GM12878 (cell line): ENCODE data around the gene DNAH17. TPM values are rescaled to one million over a fixed set of nuclear protein-coding genes. Genes with fewer than 3 reads are reported as not detected.

Source experiments
- ATAC-seq: fragments of 200-7000 bp; cut with Tn5 transposase; 3 replicates; pipeline ENCODE4 v1.9.1; 2020; ENCODE audit warnings: mild to moderate bottlenecking, moderate library complexity
- BruUV-seq: library from RNA; stranded (reverse); fragments of 400-500 nt; replicated peaks from 2 replicates; lab custom pipeline; 2021; lab: Mats Ljungman, UMichigan
- CTCF ChIA-PET: fragments of 300-600 bp; sonication (Branson Sonifier 250); formaldehyde crosslinking; extraction: SDS; loops from one replicate; lab custom pipeline; 2021; ENCODE audit warnings: inconsistent platforms; lab: Yijun Ruan, JAX
- POLR2A ChIA-PET: fragments of 350-600 bp; formaldehyde crosslinking; extraction: SDS; loops from one replicate; lab custom pipeline; 2021; ENCODE audit warnings: inconsistent platforms; lab: Charles Lee
- RAD21 ChIA-PET: fragments of 300-600 bp; sonication (Branson Sonifier 250); formaldehyde crosslinking; loops from one replicate; lab custom pipeline; 2023; ENCODE audit warnings: antibody characterized with exemption; ENCODE audit not compliant: unreplicated experiment; lab: Charles Lee
- SMC1A ChIA-PET: fragments of 300-600 bp; sonication (Branson Sonifier 250); formaldehyde crosslinking; loops from one replicate; lab custom pipeline; 2023; ENCODE audit not compliant: unreplicated experiment, uncharacterized antibody; lab: Charles Lee
- DNase-seq: peaks from one replicate; pipeline ENCODE4 v3.0.0-alpha.2; 2011; ENCODE audit warnings: low read depth, low spot score
- FAIRE-seq: peaks from 3 replicates; lab custom pipeline; 2011; peaks lifted over from hg19 to GRCh38; lab: Jason Lieb, UNC
- H2AFZ ChIP-seq: 2 replicates; pipeline ENCODE4 v1.6.0; 2011; ENCODE audit warnings: low read depth, low read length, control low read depth; ENCODE audit not compliant: control insufficient read depth
- H3K27ac ChIP-seq: 2 replicates; pipeline ENCODE4 v1.5.1; 2011; ENCODE audit warnings: control low read depth; ENCODE audit not compliant: control insufficient read depth, insufficient read depth
- H3K27me3 ChIP-seq, 2 experiments: replicated peaks in 1 of 2; 2 replicates each; pipeline versions ENCODE4 v1.6.0 to v1.6.1; 2011; ENCODE audit warnings: low read length in 1 of 2; ENCODE audit not compliant: control insufficient read depth in 2 of 2, insufficient read depth in 2 of 2
- H3K36me3 ChIP-seq, 2 experiments: 2 replicates each; pipeline ENCODE4 v1.5.1; 2011; ENCODE audit warnings: low read length in 1 of 2; ENCODE audit not compliant: control insufficient read depth in 2 of 2, insufficient read depth in 2 of 2
- H3K4me1 ChIP-seq: 2 replicates; pipeline ENCODE4 v1.6.1; 2011; ENCODE audit warnings: mild to moderate bottlenecking, low read length, moderate library complexity, mixed read lengths; ENCODE audit not compliant: control insufficient read depth, insufficient read depth
- H3K4me2 ChIP-seq: 2 replicates; pipeline ENCODE4 v1.6.0; 2011; ENCODE audit warnings: control low read depth; ENCODE audit not compliant: control insufficient read depth, insufficient read depth
- H3K4me3 ChIP-seq: fragments of 200-600 bp; sonication (generic); 2 replicates; pipeline ENCODE4 v1.5.1; 2016
- H3K79me2 ChIP-seq: 2 replicates; pipeline ENCODE4 v1.6.0; 2011; ENCODE audit warnings: low read length; ENCODE audit not compliant: control insufficient read depth, insufficient read depth
- H3K9ac ChIP-seq: 2 replicates; pipeline ENCODE4 v1.8.0; 2011; ENCODE audit warnings: low read length, control low read depth, mixed read lengths; ENCODE audit not compliant: control insufficient read depth, insufficient read depth
- H3K9me3 ChIP-seq: replicated peaks from 3 replicates; pipeline ENCODE4 v1.5.1; 2011; ENCODE audit warnings: mild to moderate bottlenecking, low read length; ENCODE audit not compliant: control insufficient read depth, insufficient read depth
- H4K20me1 ChIP-seq: 2 replicates; pipeline ENCODE4 v1.6.0; 2011; ENCODE audit not compliant: control insufficient read depth, insufficient read depth
- EED ChIP-seq: sonication (generic); IDR thresholded peaks from 2 replicates; pipeline ENCODE4 v1.6.1; 2016; ENCODE audit warnings: antibody characterized with exemption, low read depth
- IKZF2 ChIP-seq, 2 experiments: fragments of 450-650 bp; IDR thresholded peaks; 2 replicates each; pipeline ENCODE4 v1.6.1; 2017; ENCODE audit warnings: mild to moderate bottlenecking in 2 of 2, moderate library complexity in 2 of 2
- JUNB ChIP-seq: IDR thresholded peaks from 2 replicates; pipeline ENCODE4 v1.6.1; 2016; ENCODE audit warnings: antibody characterized with exemption, mild to moderate bottlenecking
- RAD51 ChIP-seq: fragments of 450-650 bp; IDR thresholded peaks from 2 replicates; pipeline ENCODE4 v1.6.1; 2016; ENCODE audit warnings: moderate library complexity, mild to moderate bottlenecking, inconsistent platforms
- RCOR1 ChIP-seq: conservative IDR thresholded peaks from 2 replicates; pipeline ENCODE4 v1.6.1; 2012; ENCODE audit warnings: low read depth, low read length, improper control_type of control experiment
- SUPT20H ChIP-seq: IDR thresholded peaks from 2 replicates; pipeline ENCODE4 v1.6.1; 2011; ENCODE audit warnings: low read depth, mild to moderate bottlenecking, low read length, moderate library complexity, borderline replicate concordance; ENCODE audit not compliant: control insufficient read depth
- WGBS: methylation state at CpG from one replicate; pipeline ENCODE4 v1.1.6; 2016; ENCODE audit warnings: low lambda C conversion rate; ENCODE audit not compliant: insufficient replicate concordance, insufficient coverage; ENCODE audit errors: missing lambda C conversion rate; 5-methylcytosine and 5-hydroxymethylcytosine counted together
- in situ Hi-C: fragments of 300-500 bp; cut with MboI; formaldehyde crosslinking; loops from 9 replicates; pipeline ENCODE4 v1.14.3; 2018; ENCODE audit warnings: mixed read lengths
- intact Hi-C: fragments of 100-400 bp; cut with micrococcal nuclease; formaldehyde crosslinking; loops from one replicate; pipeline ENCODE4 v1.14.2; 2022; ENCODE audit not compliant: unreplicated experiment
- polyA plus RNA-seq, 11 experiments: library from polyadenylated mRNA; depleted of rRNA in 4 of 11; unstranded in 6 of 11; stranded (reverse) in 5 of 11; fragments of >200 nt; fragmentation: Nextera tagmentation in 4 of 11; fragmentation: Illumina TruSeq in 1 of 11; extraction: Ambion mirVana in 4 of 11; extraction: Trizol in 1 of 11; gene quantifications; 1 replicate in 1 of 11; 2 replicates in 10 of 11; pipeline versions ENCODE4 v1.2.1 to v1.2.3, GENCODE V29; 2011 to 2016; ENCODE audit warnings: inconsistent platforms in 2 of 11, missing spikeins in 2 of 11, low read depth in 1 of 11
- total RNA-seq, 4 experiments: library from RNA; depleted of rRNA in 3 of 4; stranded (reverse); fragments of >200 nt in 3 of 4; fragmentation: Illumina TruSeq in 1 of 4; extraction: Trizol in 1 of 4; gene quantifications; 2 replicates each; pipeline versions ENCODE4 v1.2.1 to v1.2.3, GENCODE V29; 2013 to 2021
- TF ChIP-seq, protein P1 (sequence below), 3 experiments: IDR thresholded peaks in 2 of 3; conservative IDR thresholded peaks in 1 of 3; 2 replicates each; pipeline ENCODE4 v1.5.1; 2011; ENCODE audit warnings: low read depth in 3 of 3, low read length in 3 of 3, mild to moderate bottlenecking in 3 of 3, control low read depth in 2 of 3, moderate library complexity in 2 of 3, inconsistent platforms in 1 of 3, mixed read lengths in 1 of 3; ENCODE audit not compliant: control insufficient read depth in 2 of 3, insufficient read depth in 1 of 3; ENCODE audit errors: extremely low read depth in 1 of 3
- TF ChIP-seq, protein P2 (sequence below): IDR thresholded peaks from 2 replicates; pipeline ENCODE4 v1.6.1; 2011; ENCODE audit warnings: mild to moderate bottlenecking, low read depth, low read length, moderate library complexity; ENCODE audit not compliant: insufficient replicate concordance
- TF ChIP-seq, protein P3 (sequence below): fragments of 450-650 bp; IDR thresholded peaks from 2 replicates; pipeline ENCODE4 v1.6.1; 2018; ENCODE audit warnings: borderline replicate concordance, mild to moderate bottlenecking; ENCODE audit not compliant: partially characterized antibody

DNAH17 gene
- total and polyA plus RNA-seq, 10 of the 15 experiments (the other 5 are each of a cell fraction or from before 2014, with no cell fraction given), result 0.16 to 2.9 (median 0.56) TPM

DNA sequence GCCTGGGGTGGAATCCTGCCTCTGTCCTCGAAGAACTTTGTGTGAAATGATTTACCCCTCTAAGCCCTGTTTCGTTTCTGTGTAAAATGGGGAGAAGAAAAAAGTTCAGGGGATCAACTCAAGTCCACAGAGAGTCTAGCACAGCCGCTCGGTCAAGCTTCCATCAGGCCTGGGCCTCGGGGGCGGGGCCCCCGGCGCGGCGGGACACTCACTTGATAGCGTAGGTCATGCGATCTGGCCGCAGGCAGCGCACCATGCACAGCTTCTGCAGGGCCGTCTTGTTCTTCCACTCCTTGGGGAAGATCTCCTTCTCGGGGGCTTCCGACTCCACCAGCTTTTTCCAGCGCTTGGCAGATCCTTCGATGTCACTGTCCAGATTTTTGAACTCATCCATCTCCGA is 132.8 kb downstream of the DNAH17 start:
- Histone ChIP-seq H3K9ac (no peak overlapping the region), H2AFZ (no peak overlapping the region), H3K9me3 (no peaks in the 10 kb centered on the region), H3K27ac (no peak overlapping the region), H3K79me2 (no peaks in the 10 kb centered on the region)
- POLR2A ChIA-PET, result no interaction called here
- DNase-seq, result no peak
- intact Hi-C loops, result no loop called here
- TF ChIP-seq SUPT20H (no peak), IKZF2 (IDR thresholded peaks at IDR 0.05) (no peak), RCOR1 (no peak), JUNB (no peak), EED (no peak), RAD51 (no peak)
- TF ChIP-seq, protein P1, sequence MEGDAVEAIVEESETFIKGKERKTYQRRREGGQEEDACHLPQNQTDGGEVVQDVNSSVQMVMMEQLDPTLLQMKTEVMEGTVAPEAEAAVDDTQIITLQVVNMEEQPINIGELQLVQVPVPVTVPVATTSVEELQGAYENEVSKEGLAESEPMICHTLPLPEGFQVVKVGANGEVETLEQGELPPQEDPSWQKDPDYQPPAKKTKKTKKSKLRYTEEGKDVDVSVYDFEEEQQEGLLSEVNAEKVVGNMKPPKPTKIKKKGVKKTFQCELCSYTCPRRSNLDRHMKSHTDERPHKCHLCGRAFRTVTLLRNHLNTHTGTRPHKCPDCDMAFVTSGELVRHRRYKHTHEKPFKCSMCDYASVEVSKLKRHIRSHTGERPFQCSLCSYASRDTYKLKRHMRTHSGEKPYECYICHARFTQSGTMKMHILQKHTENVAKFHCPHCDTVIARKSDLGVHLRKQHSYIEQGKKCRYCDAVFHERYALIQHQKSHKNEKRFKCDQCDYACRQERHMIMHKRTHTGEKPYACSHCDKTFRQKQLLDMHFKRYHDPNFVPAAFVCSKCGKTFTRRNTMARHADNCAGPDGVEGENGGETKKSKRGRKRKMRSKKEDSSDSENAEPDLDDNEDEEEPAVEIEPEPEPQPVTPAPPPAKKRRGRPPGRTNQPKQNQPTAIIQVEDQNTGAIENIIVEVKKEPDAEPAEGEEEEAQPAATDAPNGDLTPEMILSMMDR (IDR thresholded peaks at IDR 0.05 in 2 of 3, conservative IDR thresholded peaks at IDR 0.05 in 1 of 3; ENCODE audit: control insufficient read depth in 2 of 3, extremely low read depth in 1 of 3, insufficient read depth in 1 of 3, low read depth in 3 of 3, low read length in 3 of 3), result no peak
- TF ChIP-seq, protein P2, sequence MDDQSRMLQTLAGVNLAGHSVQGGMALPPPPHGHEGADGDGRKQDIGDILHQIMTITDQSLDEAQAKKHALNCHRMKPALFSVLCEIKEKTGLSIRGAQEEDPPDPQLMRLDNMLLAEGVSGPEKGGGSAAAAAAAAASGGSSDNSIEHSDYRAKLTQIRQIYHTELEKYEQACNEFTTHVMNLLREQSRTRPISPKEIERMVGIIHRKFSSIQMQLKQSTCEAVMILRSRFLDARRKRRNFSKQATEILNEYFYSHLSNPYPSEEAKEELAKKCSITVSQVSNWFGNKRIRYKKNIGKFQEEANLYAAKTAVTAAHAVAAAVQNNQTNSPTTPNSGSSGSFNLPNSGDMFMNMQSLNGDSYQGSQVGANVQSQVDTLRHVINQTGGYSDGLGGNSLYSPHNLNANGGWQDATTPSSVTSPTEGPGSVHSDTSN, result no peak
- TF ChIP-seq, protein P3, sequence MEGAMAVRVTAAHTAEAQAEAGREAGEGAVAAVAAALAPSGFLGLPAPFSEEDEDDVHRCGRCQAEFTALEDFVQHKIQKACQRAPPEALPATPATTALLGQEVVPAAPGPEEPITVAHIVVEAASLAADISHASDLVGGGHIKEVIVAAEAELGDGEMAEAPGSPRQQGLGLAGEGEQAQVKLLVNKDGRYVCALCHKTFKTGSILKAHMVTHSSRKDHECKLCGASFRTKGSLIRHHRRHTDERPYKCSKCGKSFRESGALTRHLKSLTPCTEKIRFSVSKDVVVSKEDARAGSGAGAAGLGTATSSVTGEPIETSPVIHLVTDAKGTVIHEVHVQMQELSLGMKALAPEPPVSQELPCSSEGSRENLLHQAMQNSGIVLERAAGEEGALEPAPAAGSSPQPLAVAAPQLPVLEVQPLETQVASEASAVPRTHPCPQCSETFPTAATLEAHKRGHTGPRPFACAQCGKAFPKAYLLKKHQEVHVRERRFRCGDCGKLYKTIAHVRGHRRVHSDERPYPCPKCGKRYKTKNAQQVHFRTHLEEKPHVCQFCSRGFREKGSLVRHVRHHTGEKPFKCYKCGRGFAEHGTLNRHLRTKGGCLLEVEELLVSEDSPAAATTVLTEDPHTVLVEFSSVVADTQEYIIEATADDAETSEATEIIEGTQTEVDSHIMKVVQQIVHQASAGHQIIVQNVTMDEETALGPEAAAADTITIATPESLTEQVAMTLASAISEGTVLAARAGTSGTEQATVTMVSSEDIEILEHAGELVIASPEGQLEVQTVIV, result no peak
- TF ChIP-seq, all 136 proteins: peak for 0
- no peak overlapping the region for H3K4me3 ChIP-seq
- no peaks in the 10 kb centered on the region for H3K4me1 ChIP-seq
- SMC1A ChIA-PET, result interaction anchor here (0.8 kb wide), 1 partner anchor 160 kb away, joined by 3 read pairs; no protein-coding TSS in a partner anchor
- no TSS peak for BruUV-seq
- H3K27me3 ChIP-seq, result no peaks in the 10 kb centered on the region
- 53% methylated on average over 20 of the region's 20 CpGs for WGBS
- no peak for ATAC-seq
- CTCF ChIA-PET, result interaction anchor here (0.7 kb wide), 1 partner anchor 49 kb away, joined by 3 read pairs; no protein-coding TSS in a partner anchor
- H3K36me3 ChIP-seq, result no peaks in the 10 kb centered on the region
- H4K20me1 ChIP-seq, result no peaks in the 10 kb centered on the region
- in situ Hi-C loops, result no loop called here
- FAIRE-seq, result no peak
- H3K4me2 ChIP-seq, result no peak overlapping the region
- RAD21 ChIA-PET, result no interaction called here
